HG03378 (cell line): ENCODE measurements around the gene AURKAIP1.
"Not testable (repeated sequence)": the region's sequence is repeated elsewhere in the genome, so short reads cannot be mapped to it uniquely, and the experiment has no call there.

Experiments
- ATAC-seq: cut with Tn5 transposase; IDR thresholded peaks from one replicate; pipeline ENCODE4 v1.9.1; 2021; ENCODE audit warnings: mild to moderate bottlenecking, moderate library complexity; ENCODE audit not compliant: unreplicated experiment

AURKAIP1 gene

DNA sequence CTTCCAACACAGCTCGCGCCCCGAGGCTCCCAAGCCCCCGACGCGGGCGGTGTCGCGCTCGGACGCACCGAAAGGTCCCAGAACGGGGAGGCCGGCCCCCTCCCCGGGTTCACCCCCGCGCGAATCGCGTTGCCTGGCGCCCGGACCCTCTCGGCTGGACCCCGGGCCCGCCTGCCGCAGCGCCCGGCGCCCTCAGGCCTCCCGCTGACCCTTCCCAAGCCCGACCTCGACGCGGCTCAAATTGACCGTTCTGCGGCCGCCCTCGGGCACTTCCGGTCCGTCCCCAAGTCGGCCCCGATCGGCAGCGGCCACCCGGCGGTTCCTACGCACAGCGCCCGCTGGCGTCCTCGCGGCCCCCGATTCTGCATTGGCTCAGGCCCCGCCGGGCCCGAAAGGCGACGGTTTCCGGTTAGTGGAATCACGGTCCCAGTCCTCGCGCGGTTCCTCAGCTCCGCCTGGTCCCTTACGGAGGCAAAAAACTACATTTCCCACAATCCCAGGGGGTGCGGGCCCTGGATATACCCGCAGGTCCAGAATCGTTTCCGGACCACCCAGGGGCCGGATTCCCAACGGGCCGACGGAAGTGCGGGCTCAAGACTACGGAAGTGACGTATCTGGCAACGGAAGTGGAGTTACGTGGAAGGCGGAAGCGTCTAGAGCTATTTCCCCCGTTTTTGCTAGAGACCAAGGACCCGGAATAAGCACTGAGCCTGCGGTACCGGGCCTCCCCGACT, at the start of gene AURKAIP1:
TSS of gene AURKAIP1 (minus strand) at position 279 of the 734 bp plus-strand sequence. CDS start 451 bp downstream, outside the sequence.
- peak; percentile 85 for ATAC-seq

DNA sequence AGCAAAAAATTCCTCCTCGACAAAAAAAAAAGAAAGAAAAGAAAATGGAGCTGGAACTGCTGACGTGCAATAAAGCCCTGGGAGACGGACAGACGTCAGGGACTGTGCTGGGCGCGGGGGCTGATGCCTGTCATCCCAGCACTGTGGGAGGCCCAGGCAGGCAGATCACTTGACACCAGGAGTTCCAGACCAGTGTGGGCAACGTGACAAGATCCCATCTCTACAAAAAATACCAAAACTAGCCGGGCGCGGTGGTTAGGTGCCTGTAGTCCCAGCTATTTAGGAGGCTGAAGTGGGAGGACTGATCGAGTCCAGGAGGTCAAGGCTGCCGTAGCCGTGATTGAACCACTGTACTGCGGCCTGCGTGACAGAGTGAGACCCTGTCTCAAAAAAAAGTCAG, 49.7 kb upstream of the AURKAIP1 start:
- ATAC-seq, result no peak

- no peak for ATAC-seq
Measured at GRCh38 chr1:1423245-1423597, 48.2 kb upstream of the AURKAIP1 start.

GRCh38 chr1:1422465-1423244, 47.6 kb upstream of the AURKAIP1 start:
- no peak for ATAC-seq

DNA sequence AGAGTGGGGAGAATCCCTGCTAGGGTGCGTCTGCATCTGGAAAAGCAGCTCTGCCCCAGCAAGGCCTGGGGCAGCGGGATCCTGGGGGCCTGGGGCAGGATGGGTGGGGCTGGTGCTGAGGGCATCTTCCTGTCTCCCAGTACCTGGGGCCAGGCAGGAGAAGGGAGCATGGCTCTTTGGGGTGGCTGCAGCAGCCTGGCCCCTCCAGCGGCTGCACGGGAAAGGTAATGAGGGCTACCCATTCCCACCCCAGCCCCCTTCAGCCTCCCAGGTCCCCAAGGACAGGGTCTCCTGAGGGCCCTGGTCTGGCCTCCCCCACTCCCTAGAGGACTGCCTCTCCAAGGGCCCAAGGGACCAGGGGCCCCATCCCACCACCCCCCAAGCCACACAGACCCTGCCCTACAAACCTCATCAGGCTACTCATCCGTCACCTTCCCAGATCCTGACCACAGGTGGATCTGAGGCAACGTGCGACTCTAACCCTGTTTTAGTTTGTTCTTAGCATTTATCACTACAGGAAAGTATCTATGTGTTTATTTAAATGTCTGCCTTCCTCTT, 47.0 kb upstream of the AURKAIP1 start:
- ATAC-seq, result no peak

GRCh38 chr1:1421147-1421906, 46.3 kb upstream of the AURKAIP1 start, which contains the start of gene ANKRD65:
ANKRD65 (minus strand) TSS chr1:1421276; CDS start chr1:1421005, 271 bp downstream.
- no peak for ATAC-seq

GRCh38 chr1:1420654-1421141, 45.7 kb upstream of the AURKAIP1 start:
- no peak for ATAC-seq

GRCh38 chr1:1419813-1420653, 45.0 kb upstream of the AURKAIP1 start:
- no peak for ATAC-seq

GRCh38 chr1:1419363-1419812, 44.4 kb upstream of the AURKAIP1 start:
- ATAC-seq, result no peak

DNA sequence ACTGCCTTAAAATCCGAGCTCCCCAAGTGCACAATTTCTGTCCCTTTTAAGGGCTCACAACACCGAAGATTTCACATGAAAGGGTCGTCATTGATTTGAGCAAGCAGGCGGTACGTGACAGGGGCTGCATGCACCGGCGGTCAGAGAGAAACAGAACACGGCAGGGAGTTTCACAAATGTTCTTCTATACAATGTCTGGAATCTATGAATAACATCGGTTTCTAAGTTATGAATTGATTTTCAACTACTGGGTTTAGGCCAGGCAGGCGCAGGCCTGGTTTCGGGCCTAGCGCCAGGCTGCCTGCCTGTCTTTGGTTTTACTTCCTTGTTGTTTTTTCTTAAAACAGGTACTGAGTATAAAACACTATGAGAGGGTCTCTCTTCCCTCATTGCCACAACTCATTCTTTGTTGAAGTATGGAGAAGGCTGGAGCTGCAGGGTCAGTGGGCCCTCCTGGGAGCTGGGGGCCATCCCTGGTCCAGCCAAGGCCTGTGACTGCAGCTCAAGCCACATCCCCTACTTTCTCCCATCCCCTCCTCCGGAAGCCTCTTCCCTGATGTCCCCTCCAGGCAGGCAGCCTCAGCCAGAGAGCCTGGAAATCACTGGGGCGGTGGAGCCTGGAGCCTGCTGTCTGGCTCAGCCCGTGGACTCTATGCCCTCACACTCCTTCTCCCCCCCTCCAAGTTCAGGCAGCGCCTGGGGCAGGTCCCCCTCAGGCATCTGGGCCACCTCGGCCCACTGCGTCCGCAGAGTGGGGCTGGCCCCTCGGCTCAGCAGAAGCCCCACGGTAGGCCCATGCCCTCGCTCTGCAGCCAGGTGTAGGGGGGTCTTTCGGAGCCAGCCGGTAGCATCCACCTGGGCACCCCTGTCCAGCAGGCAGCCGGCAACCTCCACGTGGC, 43.7 kb upstream of the AURKAIP1 start:
- ATAC-seq, result no peak

- not testable (repeated sequence) for ATAC-seq
Measured at GRCh38 chr1:1417825-1418463, 42.9 kb upstream of the AURKAIP1 start.

DNA sequence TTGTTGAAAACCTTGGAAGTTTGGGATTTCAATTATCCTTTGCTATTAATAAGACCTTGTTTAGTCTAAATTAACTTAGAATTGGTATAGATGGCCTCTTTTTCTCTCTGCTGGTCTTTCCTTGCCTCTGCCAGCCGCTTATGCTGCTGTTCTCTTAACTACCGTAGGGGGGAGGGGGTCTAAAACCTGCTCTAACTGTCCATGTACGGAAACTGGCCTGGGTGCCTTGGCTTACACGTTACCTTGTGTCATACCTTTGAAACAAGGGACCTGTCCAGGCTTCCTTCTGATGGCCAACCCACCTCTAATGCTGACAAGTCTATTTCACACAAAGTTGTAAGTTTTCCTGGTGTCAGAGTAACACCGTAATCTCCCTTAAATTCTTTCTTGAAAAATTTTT, 42.4 kb upstream of the AURKAIP1 start:
- not testable (repeated sequence) for ATAC-seq

- ATAC-seq, result no peak
Measured at GRCh38 chr1:1415751-1416150, 40.7 kb upstream of the AURKAIP1 start.

DNA sequence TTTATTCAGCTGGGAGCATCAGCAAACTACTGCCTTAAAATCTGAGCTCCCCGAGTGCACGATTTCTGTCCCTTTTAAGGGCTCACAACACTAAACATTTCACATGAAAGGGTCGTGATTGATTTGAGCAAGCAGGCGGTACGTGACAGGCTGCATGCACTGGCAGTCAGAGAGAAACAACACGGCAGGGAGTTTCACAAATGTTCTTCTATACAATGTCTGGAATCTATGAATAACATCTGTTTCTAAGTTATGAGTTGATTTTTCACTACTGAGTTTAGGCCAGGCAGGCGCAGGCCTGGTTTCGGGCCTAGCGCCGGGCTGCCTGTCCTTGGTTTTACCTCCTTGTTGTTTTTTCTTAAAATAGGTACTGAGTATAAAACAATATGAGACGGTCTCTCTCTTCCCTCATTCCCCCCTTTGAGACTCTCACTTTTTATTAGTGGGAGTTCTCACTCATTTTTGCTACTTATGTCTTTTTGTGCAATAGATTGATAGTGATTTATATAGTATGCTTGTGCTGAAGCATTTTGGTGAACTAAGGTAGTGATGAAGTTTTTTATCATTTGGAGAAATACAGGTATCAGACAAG, 37.4 kb upstream of the AURKAIP1 start:
- not testable (repeated sequence) for ATAC-seq

- ATAC-seq, result no peak
Measured at GRCh38 chr1:1411626-1412025, 36.6 kb upstream of the AURKAIP1 start.

GRCh38 chr1:1410238-1410637, 35.2 kb upstream of the AURKAIP1 start:
- ATAC-seq, result not testable (repeated sequence)

DNA sequence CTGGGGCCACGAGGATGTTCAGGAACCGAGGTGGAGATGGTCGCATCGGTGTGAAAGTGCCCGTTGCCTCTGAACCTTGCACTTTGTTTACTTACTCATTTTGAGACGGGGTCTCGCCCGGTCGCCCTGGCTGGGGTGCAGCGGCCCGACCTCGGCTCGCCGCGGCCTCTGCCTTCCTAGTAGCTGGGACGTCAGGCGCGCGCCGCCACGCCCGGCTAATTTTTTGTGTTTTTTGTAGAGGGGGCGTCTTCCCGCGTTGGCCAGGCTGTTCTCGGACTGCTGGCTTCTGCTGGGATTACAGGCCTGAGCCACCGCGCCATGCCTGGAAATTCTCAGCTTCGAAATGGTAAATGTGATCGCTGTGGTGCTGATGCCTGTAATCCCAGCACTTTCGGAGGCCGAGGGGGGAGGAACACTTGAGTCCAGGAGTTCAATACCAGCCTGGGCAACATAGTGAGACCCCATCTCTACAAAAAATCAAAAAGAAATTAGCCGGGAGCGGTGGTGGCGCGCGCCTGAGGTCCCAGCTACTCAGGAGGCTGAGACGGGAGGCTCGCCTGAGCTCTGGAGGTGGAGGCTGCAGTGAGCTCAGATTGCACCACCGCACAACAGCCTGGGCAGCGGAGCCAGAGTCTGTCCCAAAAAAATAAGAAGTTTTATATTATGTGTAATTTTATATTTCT, 32.8 kb upstream of the AURKAIP1 start:
- ATAC-seq, result no peak
